Mesenteric fat pad (tissue), 1 donor: ENCODE data around the gene SPATA6. TPM values are rescaled to one million over a fixed set of nuclear protein-coding genes. Genes with fewer than 3 reads are reported as not detected.

Experiments
- DNase-seq: peaks from one replicate; pipeline ENCODE4 v3.0.0-alpha.2; 2020; ENCODE audit warnings: low spot score
- total RNA-seq: library from RNA; stranded (reverse); fragmentation: NEBNext Ultra II Directional; extraction: Animal tissue kit (Norgen Biotek cat#: 25700); gene quantifications from one replicate; pipeline ENCODE4 v1.2.1, GENCODE V29; 2021
- donor health status: DM: yes; HTN: yes; CAD: no.

Gene SPATA6
- total RNA-seq, 1 donor from 2014 or later, result 17.4 TPM

DNA sequence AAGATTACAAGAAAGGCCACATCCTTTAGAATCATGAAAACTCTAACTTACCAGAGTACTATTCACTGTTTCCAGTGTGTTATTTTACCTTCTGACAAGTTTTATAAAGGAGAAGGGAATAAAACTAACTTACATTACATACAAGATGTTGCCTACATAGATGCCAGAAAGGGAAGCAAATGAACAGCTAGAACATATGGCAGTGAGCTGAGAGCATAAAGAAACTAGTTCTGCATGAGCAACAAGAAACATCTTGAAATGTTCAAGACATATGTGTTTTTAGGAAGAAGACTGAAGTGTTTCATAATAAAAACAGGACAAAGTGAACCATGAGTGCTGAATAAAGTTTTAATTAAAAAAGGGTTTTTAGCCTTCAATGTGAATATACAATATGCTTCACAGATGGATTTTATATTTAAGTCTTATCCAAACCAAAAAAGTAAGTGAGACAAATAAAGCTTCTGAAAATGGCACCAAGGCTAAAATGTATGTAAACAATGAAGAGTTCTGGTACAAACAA, 210.1 kb downstream of the SPATA6 start:
- no peak for DNase-seq

- DNase-seq, result no peak
Observed at GRCh38 chr1:48258106-48258505, 213.9 kb downstream of the SPATA6 start.

GRCh38 chr1:48254254-48254653, 217.8 kb downstream of the SPATA6 start:
- no peak for DNase-seq

DNA sequence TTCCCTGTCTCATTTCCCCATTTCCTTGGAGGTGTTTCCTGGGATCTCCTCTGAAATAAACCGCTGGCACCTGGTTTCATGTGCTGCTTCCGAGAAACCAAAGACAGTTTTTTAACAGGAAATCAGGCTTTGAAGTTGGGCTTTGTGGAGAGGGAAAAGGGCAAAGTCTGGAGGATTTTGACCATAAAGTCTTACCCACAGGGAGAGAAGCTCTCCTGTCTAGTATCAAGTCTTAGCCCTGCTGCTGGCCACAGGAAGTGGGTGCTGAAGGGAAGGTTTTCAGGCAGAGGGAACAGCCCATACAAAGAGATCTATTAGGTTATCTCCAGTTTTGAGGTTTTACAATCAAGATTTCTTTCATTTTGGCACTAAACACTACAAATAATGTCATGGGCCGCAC, 220.2 kb downstream of the SPATA6 start:
- no peak for DNase-seq

- no peak for DNase-seq
Observed at GRCh38 chr1:48251323-48251722, 220.7 kb downstream of the SPATA6 start.

GRCh38 chr1:48250572-48250971, 221.4 kb downstream of the SPATA6 start:
- no peak for DNase-seq

DNA sequence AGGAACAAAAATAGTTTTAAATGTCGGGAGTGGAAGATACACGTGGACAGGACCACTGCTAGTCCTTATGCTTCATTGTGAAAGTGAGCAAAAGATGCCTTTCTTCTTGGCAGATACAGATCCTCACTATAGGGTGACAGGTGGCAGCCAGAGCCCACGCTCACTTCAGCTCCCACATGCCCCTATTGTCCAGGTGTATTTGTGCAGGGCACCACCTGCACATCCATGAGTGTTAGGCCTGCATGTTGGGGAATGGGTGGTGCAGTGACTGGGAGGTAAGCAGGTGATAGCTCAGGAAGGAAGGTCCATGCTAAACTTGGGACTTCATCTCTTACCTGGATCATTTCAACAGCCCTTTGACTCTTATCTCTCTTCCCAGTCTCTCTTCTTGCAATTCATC, 222.1 kb downstream of the SPATA6 start:
- DNase-seq, result no peak

DNA sequence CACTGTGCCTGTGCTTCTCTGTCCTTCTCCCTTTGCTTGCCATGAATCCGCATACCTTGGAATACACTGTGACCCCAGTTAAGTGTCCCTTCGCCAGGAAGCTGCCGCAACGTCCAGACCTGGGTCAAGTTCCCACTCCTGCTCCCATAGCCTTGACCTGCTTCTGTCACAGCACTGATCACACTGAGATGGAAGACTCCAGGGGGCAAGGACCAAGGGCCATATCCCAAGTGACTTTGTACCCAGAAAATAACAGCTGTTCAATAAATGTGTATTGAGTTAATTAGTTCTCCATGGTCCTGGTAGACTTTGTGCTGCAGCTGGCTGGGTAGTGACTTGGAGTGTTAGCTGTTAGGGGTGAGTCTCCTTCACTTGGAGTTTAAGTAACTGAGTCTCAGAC, 223.6 kb downstream of the SPATA6 start:
- no peak for DNase-seq

DNA sequence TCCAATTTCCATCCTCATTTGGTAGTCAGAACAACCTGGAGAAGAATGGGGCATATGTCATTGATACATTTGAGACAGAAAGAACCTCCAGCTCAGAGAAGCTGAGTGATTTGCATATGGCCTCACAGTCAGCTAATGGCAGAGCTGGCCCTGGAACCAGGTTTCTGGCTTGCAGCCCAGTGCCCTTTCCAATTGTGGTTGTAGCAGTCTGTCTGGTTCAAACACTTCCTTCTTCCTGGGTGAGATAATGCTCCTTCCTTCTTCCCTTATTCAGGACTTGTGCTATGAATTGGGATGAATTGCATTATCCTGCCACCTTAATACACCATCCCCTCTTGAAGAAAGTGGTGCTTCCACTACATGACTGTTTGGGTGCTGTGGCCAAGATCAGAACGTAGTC, 225.3 kb downstream of the SPATA6 start:
- DNase-seq, result no peak

Other genes starting within 250 kb of the SPATA6 start
- 1.0 TPM for gene SLC5A9, start 249.5 kb downstream of the SPATA6 start, total RNA-seq